Non-pigmented ciliary epithelial cell (primary cell): ENCODE measurements around the gene CDH10.

Source experiments
- DNase-seq: peaks from one replicate; pipeline ENCODE4 v3.0.0-alpha.2; 2010; ENCODE audit warnings: low read depth

CDH10 gene

DNA sequence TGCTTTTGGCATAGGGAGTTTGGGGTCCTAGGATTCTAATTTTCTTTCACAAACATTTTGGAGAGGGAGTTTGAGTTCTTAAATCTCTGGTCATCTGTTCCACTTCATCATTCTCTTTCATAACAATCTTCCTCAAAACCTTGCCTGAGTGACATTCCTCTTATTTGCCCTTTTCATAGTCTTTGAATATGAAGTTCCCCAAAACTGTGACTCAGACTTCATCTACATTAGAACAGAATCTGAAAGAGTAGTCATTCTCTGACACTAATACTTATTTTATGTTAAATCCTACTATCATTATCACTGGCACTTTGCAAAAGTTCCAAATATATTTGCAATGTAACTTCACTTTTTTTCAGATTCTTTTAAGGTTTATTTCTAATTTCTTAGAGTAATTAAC, 163.8 kb downstream of the CDH10 start:
- DNase-seq = no peak

DNA sequence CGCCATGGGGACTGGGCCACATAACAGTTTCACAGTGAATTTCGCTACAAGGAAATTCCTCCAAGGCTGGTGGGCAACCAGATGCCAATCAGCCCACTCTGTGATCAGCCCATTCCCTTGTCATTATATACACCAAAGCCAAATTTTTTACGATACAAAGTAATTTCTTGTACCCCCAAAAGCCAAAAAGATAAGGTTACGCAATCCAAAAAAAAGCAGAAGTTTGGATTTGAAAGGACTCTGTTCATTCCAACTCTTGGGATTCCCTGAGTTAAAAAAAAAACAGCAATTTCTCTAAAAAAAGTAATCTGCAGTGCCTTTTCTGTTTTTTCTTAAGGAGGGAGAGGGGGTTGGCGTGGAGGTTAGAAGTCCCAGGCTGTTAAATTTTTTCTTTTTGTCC, 166.8 kb downstream of the CDH10 start:
- no peak for DNase-seq

DNA sequence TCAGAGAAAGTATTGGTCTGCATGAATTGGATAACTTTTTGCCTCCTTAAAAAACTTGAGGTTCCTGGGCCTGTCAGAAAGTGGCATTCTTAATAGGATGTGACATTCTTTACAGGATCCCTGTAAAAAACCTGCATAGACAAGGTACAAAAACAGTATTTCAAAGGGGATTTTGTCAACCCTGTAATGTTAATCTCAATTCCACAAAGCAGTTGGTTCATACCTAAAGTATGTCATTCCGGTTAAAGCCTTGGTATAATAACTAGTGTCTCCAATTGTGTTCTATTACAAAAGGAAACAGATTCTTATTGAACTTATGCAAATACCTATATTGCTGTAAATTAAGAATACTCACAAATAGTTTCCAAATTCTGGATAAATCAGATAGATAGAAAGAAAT, 169.7 kb downstream of the CDH10 start:
- DNase-seq = no peak

DNA sequence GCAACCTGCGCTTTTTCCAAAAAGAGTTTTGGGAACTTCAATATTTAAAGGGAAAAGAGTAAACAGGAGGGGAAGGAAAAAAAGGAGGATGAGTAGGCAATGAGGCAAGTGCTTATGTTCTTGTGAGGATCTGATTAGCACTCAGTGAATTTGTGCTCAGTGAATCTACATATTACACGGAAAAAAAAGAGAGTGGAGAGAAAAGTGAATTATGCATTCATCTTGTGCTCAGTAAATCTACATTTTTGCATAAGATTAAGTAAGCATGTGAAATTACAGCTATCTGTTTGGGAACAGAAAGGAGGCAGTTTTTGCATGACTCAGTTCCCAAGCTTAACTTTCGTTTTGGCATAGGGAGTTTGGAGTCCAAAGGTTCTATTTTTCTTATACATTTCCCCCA, 170.1 kb downstream of the CDH10 start:
- no peak for DNase-seq

DNA sequence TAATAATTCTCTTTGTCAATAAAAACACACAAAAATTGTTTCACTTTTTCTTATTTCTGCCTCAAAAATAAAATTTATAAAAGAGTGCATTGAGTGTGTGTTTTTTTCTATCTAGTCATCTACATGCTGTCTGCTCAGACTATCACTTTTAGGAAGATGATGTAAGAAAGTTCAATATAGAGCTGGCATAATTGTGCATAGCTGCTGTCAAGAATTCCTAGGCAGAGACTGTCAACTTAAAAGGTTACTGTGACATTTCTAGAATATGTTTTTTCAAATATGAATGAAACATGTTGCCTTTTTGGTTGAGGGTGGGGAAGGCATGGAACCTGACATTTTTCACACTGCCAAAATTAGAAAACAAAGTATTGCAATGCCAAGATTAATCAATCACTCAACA, 172.3 kb downstream of the CDH10 start:
- no peak for DNase-seq

DNA sequence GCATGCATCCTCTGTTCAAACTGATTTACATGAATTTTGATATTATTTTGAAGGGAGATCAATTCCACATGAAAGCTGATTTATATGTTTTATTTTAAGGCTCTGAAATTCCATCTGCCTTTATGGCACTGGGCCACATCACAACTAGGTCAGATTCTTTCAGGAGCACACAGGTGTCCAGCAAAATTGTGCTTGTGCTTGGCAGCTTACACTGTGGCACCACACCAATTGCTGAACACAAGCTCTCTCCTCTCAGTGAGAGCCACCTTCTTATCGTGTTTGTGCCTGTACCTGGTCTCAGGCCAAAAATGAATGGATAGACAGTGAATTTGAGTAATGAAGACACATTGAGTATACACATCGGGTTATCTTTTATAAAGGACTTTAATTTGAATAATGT, 200.4 kb downstream of the CDH10 start:
- no peak for DNase-seq

DNA sequence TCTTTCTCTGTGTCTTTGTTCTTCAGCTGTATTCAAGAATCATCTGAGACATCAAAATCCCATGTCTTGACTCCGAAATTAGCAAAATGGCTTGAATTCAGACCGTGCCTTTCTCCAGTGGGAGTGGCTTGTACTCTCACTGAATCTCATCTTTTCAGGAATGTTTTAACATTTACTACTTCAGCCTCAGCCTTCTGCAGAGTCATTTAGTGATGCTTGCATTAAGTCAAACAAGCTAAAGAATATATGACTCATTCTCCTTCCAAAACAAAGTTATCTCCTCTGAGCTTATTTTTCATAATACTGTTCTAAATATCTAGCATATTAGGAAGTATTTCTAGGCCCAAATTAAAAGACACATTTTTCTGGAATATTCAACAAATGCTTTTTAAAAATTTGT, 205.3 kb downstream of the CDH10 start:
- no peak for DNase-seq
